Endothelial cell of umbilical vein (primary cell): ENCODE results near the gene CSNK1E. TPM values are rescaled to one million over a fixed set of nuclear protein-coding genes. Genes with fewer than 3 reads are reported as not detected.

Experiments used
- BruUV-seq: library from RNA; stranded (reverse); fragments of 400-500 nt; replicated peaks from 2 replicates; lab custom pipeline; 2021; lab: Mats Ljungman, UMichigan
- CTCF ChIA-PET: fragments of 300-600, 350-600 bp; sonication (Branson Sonifier 250); formaldehyde crosslinking; loops from one replicate; lab custom pipeline; 2021; ENCODE audit warnings: antibody characterized with exemption, inconsistent platforms; lab: Charles Lee
- POLR2A ChIA-PET: fragments of 300-600, 350-600 bp; sonication (Branson Sonifier 250); formaldehyde crosslinking; loops from one replicate; lab custom pipeline; 2021; ENCODE audit warnings: antibody characterized with exemption, inconsistent platforms; lab: Charles Lee
- DNase-seq: peaks from one replicate; pipeline ENCODE4 v3.0.0-alpha.2; 2011; ENCODE audit warnings: low read depth, low spot score
- FAIRE-seq: peaks from 2 replicates; lab custom pipeline; 2011; peaks lifted over from hg19 to GRCh38; lab: Jason Lieb, UNC
- H2AFZ ChIP-seq: 2 replicates; pipeline ENCODE4 v1.6.0; 2012; ENCODE audit warnings: low read depth, low read length, control low read depth, inconsistent platforms
- H3K27ac ChIP-seq: 2 replicates; pipeline ENCODE4 v1.5.1; 2011; ENCODE audit warnings: low read depth, mild to moderate bottlenecking, control low read depth, low read length, moderate library complexity; ENCODE audit not compliant: insufficient read depth
- H3K27me3 ChIP-seq, 2 experiments: 2 replicates each; pipeline versions ENCODE4 v1.6.0 to v1.6.1; 2011; ENCODE audit warnings: low read length in 2 of 2, mixed read lengths in 1 of 2; ENCODE audit not compliant: control insufficient read depth in 2 of 2, insufficient read depth in 2 of 2
- H3K36me3 ChIP-seq, 2 experiments: 2 replicates in 1 of 2; 3 replicates in 1 of 2; pipeline ENCODE4 v1.5.1; 2011; ENCODE audit warnings: low read length in 2 of 2, mild to moderate bottlenecking in 1 of 2, moderate library complexity in 1 of 2; ENCODE audit not compliant: control insufficient read depth in 2 of 2, insufficient read depth in 2 of 2; ENCODE audit errors: extremely low read depth in 1 of 2
- H3K4me1 ChIP-seq: 3 replicates; pipeline ENCODE4 v1.5.1; 2011; ENCODE audit warnings: mild to moderate bottlenecking, low read length; ENCODE audit not compliant: control insufficient read depth, insufficient read depth; ENCODE audit errors: extremely low read depth
- H3K4me2 ChIP-seq: 2 replicates; pipeline ENCODE4 v1.6.1; 2011; ENCODE audit warnings: low read length, control low read depth, mixed read lengths; ENCODE audit not compliant: insufficient read depth
- H3K4me3 ChIP-seq, 3 experiments: fragments of 200-600 bp in 1 of 3; sonication (generic), shearing (Covaris generic) in 1 of 3; replicated peaks in 1 of 3; 2 replicates each; pipeline ENCODE4 v1.5.1; 2011 to 2016; ENCODE audit warnings: control low read depth in 3 of 3, low read length in 3 of 3, mild to moderate bottlenecking in 2 of 3, inconsistent platforms in 1 of 3, low read depth in 1 of 3, moderate library complexity in 1 of 3; ENCODE audit not compliant: insufficient read depth in 1 of 3
- H3K79me2 ChIP-seq: 2 replicates; pipeline ENCODE4 v1.6.0; 2012; ENCODE audit warnings: low read length, inconsistent platforms; ENCODE audit not compliant: control insufficient read depth, insufficient read depth
- H3K9ac ChIP-seq: replicated peaks from 2 replicates; pipeline ENCODE3; 2011; ENCODE audit warnings: low read length, control low read depth; ENCODE audit not compliant: insufficient read depth; ENCODE audit errors: extremely low read depth
- H3K9me1 ChIP-seq: replicated peaks from 3 replicates; pipeline ENCODE4 v1.6.0; 2011; ENCODE audit warnings: mild to moderate bottlenecking, low read length; ENCODE audit not compliant: control insufficient read depth, insufficient read depth; ENCODE audit errors: extremely low read depth
- H3K9me3 ChIP-seq: replicated peaks from 2 replicates; pipeline ENCODE4 v1.5.1; 2012; ENCODE audit warnings: low read length, inconsistent platforms; ENCODE audit not compliant: control insufficient read depth, insufficient read depth
- H4K20me1 ChIP-seq: replicated peaks from 2 replicates; pipeline ENCODE3; 2011; ENCODE audit warnings: mild to moderate bottlenecking, low read length; ENCODE audit not compliant: control insufficient read depth, insufficient read depth; ENCODE audit errors: extremely low read depth
- CTCF ChIP-seq, 2 donors: IDR thresholded peaks; 1 replicate in 1 of 2; 2 replicates in 1 of 2; pipeline ENCODE4 v1.5.1; 2011; ENCODE audit warnings: low read length in 2 of 2, mild to moderate bottlenecking in 2 of 2, moderate library complexity in 2 of 2, control low read depth in 1 of 2, inconsistent platforms in 1 of 2, low read depth in 1 of 2; ENCODE audit not compliant: insufficient read depth in 1 of 2; ENCODE audit errors: extremely low read depth in 1 of 2
- EZH2 ChIP-seq: IDR thresholded peaks from 2 replicates; pipeline ENCODE4 v1.6.1; 2012; ENCODE audit warnings: borderline replicate concordance, low read depth, mild to moderate bottlenecking, moderate library complexity, low read length, inconsistent platforms; ENCODE audit not compliant: severe bottlenecking
- FOS ChIP-seq: IDR thresholded peaks from 2 replicates; pipeline ENCODE4 v1.6.1; 2011; ENCODE audit warnings: mild to moderate bottlenecking, low read length, moderate library complexity, borderline replicate concordance; ENCODE audit not compliant: insufficient read depth
- GATA2 ChIP-seq: IDR thresholded peaks from 2 replicates; pipeline ENCODE4 v1.7.0; 2011; ENCODE audit warnings: low read depth, mild to moderate bottlenecking, moderate library complexity, mixed read lengths, low read length; ENCODE audit not compliant: insufficient read length, insufficient read depth
- JUN ChIP-seq: IDR thresholded peaks from 2 replicates; pipeline ENCODE4 v1.6.1; 2011; ENCODE audit warnings: borderline replicate concordance, low read depth; ENCODE audit not compliant: insufficient read length, insufficient read depth
- MYC ChIP-seq: IDR thresholded peaks from one replicate; pipeline ENCODE4 v1.6.1; 2011; ENCODE audit warnings: mild to moderate bottlenecking, low read depth, low read length
- POLR2A ChIP-seq: IDR thresholded peaks from 2 replicates; pipeline ENCODE4 v1.6.1; 2012; ENCODE audit warnings: low read depth, mild to moderate bottlenecking, control low read depth, low read length
- POLR2AphosphoS5 ChIP-seq: IDR thresholded peaks from 2 replicates; pipeline ENCODE4 v1.6.1; 2012; ENCODE audit warnings: low read depth, mild to moderate bottlenecking, control low read depth, low read length, moderate library complexity; ENCODE audit not compliant: insufficient read depth
- dilution Hi-C: fragments of 300-500 bp; cut with MboI; formaldehyde crosslinking; loops from one replicate; pipeline ENCODE4 v1.15.0; 2019; ENCODE audit warnings: low sequenced_read_pairs; ENCODE audit not compliant: extremely low pct_ligation_motif_present
- intact Hi-C: fragments of 100-400 bp; cut with micrococcal nuclease; formaldehyde crosslinking; loops from one replicate; pipeline ENCODE4 v1.10.0; 2022
- polyA plus RNA-seq, 4 experiments: library from polyadenylated mRNA; depleted of rRNA in 3 of 4; stranded (reverse) in 3 of 4; unstranded in 1 of 4; fragments of >200 nt; gene quantifications; 2 replicates each; pipeline versions ENCODE4 v1.2.1 to v1.2.3, GENCODE V29; 2011 to 2012; ENCODE audit warnings: missing spikeins in 1 of 4
- total RNA-seq: library from RNA; stranded (reverse); gene quantifications from 2 replicates; pipeline ENCODE4 v1.2.3, GENCODE V29; 2021
- TF ChIP-seq, protein P1 (sequence below): IDR thresholded peaks from 2 replicates; pipeline ENCODE4 v1.6.1; 2011; ENCODE audit not compliant: insufficient read depth, insufficient read length

CSNK1E gene
- total and polyA plus RNA-seq, 2 donors (not counting 3 experiments of a cell fraction or from before 2014, with no cell fraction given), result 259 to 262 TPM

GRCh38 chr22:38267086-38267485 lies 50.1 kb downstream of the CSNK1E start:
- no peak for TF ChIP-seq EZH2
- no peak for TF ChIP-seq JUN
- no peak for TF ChIP-seq FOS
- H3K9me3 ChIP-seq, result no peaks in the 10 kb centered on the region
- H3K27me3 ChIP-seq, result no peaks in the 10 kb centered on the region
- peak overlapping the region; percentile 28 for H3K27ac ChIP-seq
- FAIRE-seq (peak; percentile 80), DNase-seq (peak; percentile 52)
- H4K20me1 ChIP-seq, result no peaks in the 10 kb centered on the region
- dilution Hi-C loops, result no loop called here
- intact Hi-C loops, result no loop called here
- ChIA-PET POLR2A (interaction anchor here (0.7 to 1.1 kb wide), 2 partner anchors 10 to 57 kb away, joined by 4 read pairs; no protein-coding TSS in a partner anchor), CTCF (interaction anchor here (0.6 to 2.6 kb wide), 9 partner anchors 10 to 1066 kb away, joined by 3 to 10 read pairs (median 3); no protein-coding TSS in a partner anchor)
- H2AFZ ChIP-seq, result no peak overlapping the region
- H3K4me1 ChIP-seq, result peaks cover 18% of the 10 kb centered on the region
- H3K79me2 ChIP-seq, result peaks cover 90% of the 10 kb centered on the region
- H3K4me3 ChIP-seq, result no peak overlapping the region
- no peak overlapping the region for H3K4me2 ChIP-seq
- no TSS peak for BruUV-seq
- peaks cover 0 to 5% of the 10 kb centered on the region in 2 experiments for H3K36me3 ChIP-seq
- H3K9me1 ChIP-seq, result no peaks in the 10 kb centered on the region
- peak overlapping the region; percentile 34 for H3K9ac ChIP-seq

GRCh38 chr22:38266120-38266519 lies 51.1 kb downstream of the CSNK1E start:
- Histone ChIP-seq H3K9ac (no peak overlapping the region), H4K20me1 (no peaks in the 10 kb centered on the region), H3K4me2 (no peak overlapping the region), H3K27me3 (no peaks in the 10 kb centered on the region), H3K79me2 (peaks cover 90% of the 10 kb centered on the region), H3K27ac (no peak overlapping the region), H3K9me1 (no peaks in the 10 kb centered on the region), H3K4me3 (no peak overlapping the region), H3K4me1 (peaks cover 10% of the 10 kb centered on the region), H2AFZ (no peak overlapping the region), H3K36me3 (peaks cover 0 to 5% of the 10 kb centered on the region in 2 experiments), H3K9me3 (no peaks in the 10 kb centered on the region)
- DNase-seq (no peak), FAIRE-seq (no peak)
- no peak for TF ChIP-seq CTCF (IDR thresholded peaks at IDR 0.05; ENCODE audit: extremely low read depth in 1 of 2, insufficient read depth in 1 of 2, low read depth in 1 of 2, low read length in 2 of 2)
- TF ChIP-seq POLR2AphosphoS5, result no peak
- TF ChIP-seq EZH2, result no peak
- no peak for TF ChIP-seq POLR2A
- TF ChIP-seq MYC, result no peak
- TF ChIP-seq JUN, result no peak
- TF ChIP-seq, protein P1, sequence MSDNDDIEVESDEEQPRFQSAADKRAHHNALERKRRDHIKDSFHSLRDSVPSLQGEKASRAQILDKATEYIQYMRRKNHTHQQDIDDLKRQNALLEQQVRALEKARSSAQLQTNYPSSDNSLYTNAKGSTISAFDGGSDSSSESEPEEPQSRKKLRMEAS, result no peak
- no peak for TF ChIP-seq GATA2
- TF ChIP-seq FOS, result no peak
- dilution Hi-C loops (no loop called here), intact Hi-C loops (no loop called here)
- ChIA-PET POLR2A (no interaction called here), CTCF (interaction anchor here (1.1 to 2.6 kb wide), 4 partner anchors 25 to 166 kb away, joined by 3 to 10 read pairs (median 4); no protein-coding TSS in a partner anchor)
- no TSS peak for BruUV-seq
